GM21619 (cell line): ENCODE data around the gene PFDN1.

Experiments used
- ATAC-seq: cut with Tn5 transposase; IDR thresholded peaks from one replicate; pipeline ENCODE4 v1.9.1; 2021; ENCODE audit not compliant: unreplicated experiment

Gene PFDN1

GRCh38 chr5:140261403-140262171 lies 41.3 kb downstream of the PFDN1 start:
- no peak for ATAC-seq

- no peak for ATAC-seq
Observed at GRCh38 chr5:140260089-140260656, 42.7 kb downstream of the PFDN1 start.

DNA sequence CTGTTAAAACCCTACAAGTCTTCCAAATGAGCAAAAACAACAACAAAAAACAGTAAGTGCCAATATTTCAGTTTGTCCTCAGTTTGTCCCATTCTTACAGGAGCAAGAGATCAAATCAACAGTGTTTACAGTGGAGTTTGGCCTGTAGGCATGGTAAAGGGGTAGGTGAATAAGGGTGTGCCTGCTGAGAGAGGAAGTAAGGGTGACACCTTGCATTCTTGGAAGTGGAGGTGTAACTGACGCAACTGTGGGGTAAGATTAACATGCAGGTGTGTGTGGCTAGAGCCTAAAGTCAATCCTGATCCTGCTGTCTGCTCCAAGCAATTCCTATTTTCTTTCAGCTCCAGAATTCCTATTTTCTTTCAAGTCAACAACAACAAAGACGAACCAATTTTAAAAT lies 43.4 kb downstream of the PFDN1 start:
- ATAC-seq: no peak

GRCh38 chr5:140258873-140259272 lies 44.0 kb downstream of the PFDN1 start:
- ATAC-seq: no peak

DNA sequence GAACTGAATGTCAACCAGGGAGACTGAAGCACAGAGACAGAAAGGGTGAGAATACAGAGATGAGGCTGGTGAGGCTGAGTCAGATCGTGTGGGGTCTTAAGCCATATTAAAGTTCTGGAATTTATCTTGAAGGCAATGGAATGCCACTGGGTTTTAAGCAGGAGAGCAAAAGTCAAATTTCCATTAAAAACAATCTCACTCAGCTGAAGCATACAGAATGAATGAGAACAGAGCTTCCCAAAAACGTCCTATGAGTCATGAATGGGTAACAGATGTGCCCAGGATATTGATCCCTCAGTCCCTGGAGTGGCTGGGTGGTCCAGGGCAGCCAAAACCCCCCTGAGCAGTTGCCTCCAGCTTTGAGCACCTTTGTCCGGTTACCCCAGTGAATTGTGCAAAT lies 44.9 kb downstream of the PFDN1 start:
- no peak for ATAC-seq

- no peak for ATAC-seq
Observed at GRCh38 chr5:140256726-140257125, 46.2 kb downstream of the PFDN1 start.

DNA sequence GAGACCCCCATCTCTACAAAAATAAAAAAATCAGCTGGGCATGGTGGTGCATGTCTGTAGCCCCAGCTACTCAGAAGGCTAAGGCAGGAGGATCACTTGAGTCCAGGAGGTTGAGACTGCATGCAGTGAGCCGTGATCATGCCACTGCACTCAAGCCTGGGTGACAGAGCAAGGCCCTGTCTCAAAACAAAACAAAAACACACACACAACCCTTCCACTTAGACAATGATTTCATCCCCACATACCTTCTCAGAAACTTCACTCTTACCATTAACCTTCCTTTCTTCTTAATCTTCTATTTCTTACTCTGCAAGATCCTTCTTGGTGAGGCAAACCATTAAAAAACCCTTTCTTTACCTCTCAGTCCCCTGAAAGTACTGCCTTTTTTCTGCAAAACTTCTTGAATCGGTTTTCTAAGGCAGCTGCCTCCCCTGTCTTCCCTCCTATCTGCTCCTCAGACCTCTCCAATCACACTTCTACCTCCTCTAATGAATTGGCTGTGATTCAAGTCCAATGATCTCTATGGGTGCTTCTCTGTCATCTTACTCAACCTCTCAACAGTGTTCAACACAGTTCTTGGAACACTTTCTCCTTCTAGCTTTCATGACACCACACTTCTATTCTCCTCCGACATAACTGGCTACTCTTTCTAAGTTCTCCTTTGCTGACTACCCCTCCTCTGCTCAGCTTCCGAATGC lies 47.3 kb downstream of the PFDN1 start:
- no peak for ATAC-seq

- no peak for ATAC-seq
Observed at GRCh38 chr5:140253985-140254384, 48.9 kb downstream of the PFDN1 start.

DNA sequence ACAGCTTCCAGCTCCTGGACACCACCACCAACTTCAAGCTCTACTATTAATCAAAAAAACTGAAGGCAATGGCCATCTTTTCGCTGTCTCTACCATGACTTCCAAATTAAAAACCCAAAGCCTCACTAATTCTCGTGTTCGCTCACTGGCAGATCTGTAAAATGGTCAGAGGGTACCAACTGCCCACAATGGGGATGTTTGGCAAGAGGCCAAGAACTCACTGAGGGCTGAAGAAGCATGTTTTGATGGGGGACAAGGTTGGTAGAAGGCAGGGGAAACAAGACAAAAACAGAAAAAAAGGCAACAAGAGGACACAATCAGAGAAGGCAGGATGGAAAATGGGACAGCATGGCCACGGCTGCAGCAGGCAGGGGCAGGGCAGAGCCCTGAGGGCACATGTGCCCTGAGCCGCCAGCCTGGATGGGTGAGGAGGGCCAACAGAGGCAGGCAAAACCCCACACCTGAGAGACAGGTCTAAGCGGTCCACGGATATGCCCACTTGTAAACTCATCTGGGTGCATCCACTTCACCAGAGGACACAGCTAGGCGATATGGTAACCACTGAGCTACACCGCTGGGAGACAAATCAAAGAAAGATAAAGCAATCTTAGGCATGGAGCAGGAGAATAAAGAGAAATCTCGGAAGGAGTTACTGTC lies 50.3 kb downstream of the PFDN1 start:
- ATAC-seq: no peak

- ATAC-seq: peak; percentile 72
Observed at GRCh38 chr5:140251527-140251973, 51.4 kb downstream of the PFDN1 start.

DNA sequence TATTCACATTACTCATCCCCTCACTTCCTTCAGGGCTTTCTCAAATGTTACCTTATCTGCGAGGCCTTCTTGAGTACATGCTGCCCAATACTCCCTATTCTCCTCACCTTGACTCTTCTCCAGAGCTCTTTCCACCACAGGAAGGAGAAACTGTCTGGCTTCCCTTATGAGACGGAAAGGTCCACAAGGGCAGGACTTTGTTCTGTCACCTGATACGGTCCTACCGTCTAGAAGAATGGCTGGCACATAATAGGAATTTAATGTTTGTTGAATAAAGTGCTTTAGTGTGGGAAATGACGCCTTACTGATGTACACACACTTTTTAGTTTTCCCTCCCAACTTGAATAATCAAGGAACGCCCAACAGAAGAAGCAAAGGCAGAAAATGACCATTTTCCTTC lies 52.5 kb downstream of the PFDN1 start:
- no peak for ATAC-seq

DNA sequence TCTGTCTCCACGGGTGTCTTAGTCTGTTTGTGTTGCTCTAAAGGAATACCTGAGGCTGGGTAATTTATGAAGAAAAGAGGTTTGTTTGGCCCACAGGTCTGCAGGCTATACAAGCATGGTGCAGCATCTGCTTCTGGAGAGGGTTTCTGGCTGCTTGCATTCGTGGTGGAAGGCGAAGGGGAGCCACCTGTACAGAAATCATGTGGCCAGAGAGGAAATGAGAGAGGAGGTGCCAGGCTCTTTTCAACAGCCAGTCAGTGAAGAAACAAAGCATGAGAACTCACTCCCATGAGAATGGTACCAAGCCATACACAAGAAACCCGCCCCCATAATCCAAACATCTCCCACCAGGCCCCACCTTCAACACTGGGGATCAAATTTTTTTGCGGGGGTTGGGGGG lies 53.4 kb downstream of the PFDN1 start:
- no peak for ATAC-seq

GRCh38 chr5:140248414-140248813 lies 54.5 kb downstream of the PFDN1 start:
- no peak for ATAC-seq

- ATAC-seq: no peak
Observed at GRCh38 chr5:140246378-140247122, 56.4 kb downstream of the PFDN1 start.

DNA sequence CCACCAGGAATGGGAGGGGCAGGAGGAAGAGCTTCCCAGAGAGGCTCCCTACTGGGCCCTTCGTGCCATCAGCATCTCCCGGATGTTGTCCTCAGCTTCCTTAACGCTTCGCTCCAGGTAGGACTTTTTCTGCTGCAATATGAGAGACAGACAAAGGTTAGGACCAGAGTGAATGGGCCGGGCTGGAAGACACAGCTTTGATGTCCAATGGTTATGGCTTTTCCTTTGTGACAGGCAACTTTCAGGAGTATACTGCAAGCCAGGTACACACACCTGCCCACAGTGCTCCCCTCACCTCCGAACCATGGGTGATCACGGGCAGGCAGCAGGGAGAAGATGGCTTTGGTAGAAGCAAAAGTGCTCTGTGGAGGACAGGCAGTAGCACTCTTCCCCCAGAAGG lies 57.0 kb downstream of the PFDN1 start:
- ATAC-seq: no peak

DNA sequence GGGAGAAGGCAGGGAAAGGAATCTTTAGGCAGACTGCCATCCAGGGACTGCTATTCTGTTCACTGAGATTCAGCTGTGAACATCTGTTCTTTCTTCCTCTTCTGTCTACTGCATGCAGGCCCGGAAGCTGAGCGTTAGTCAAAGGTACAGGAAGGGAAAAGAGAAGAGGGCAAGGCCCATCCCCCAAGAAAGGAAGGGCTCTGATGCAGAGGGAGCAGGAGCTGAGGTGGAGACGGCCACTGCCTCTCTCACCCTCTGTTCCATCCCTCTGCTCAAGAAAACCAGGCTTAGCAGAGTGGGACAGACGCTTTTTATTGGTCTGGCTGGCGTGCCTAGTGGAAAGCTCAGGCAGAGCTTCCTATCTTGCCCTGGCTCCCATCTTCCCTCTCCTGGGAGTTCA lies 57.6 kb downstream of the PFDN1 start:
- no peak for ATAC-seq

DNA sequence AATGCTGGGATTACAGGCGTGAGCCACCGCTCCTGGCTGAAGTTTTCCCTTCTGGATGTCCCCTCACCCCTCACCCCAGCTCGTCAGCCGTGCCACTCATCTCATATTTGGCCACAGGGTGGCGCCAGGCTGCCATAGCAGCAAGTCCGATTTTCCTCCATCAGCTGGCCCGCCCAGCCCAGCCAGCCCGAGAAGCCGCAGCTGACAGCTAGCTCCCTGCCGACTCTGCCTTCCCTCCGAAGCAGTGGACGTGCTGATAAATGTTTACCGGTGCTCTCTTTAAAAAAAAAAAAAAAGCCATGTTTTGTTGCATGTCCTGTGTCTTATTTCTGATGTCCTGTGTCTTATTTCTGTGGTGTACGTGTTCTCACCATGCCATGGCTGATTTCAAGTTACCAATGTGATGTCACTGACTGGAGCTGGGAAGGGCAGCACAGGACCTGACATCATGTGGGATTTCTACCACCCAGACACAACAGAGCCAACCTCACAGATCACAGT lies 58.3 kb downstream of the PFDN1 start:
- peak; percentile 70 for ATAC-seq

GRCh38 chr5:140243706-140244250 lies 59.1 kb downstream of the PFDN1 start:
- ATAC-seq: no peak

DNA sequence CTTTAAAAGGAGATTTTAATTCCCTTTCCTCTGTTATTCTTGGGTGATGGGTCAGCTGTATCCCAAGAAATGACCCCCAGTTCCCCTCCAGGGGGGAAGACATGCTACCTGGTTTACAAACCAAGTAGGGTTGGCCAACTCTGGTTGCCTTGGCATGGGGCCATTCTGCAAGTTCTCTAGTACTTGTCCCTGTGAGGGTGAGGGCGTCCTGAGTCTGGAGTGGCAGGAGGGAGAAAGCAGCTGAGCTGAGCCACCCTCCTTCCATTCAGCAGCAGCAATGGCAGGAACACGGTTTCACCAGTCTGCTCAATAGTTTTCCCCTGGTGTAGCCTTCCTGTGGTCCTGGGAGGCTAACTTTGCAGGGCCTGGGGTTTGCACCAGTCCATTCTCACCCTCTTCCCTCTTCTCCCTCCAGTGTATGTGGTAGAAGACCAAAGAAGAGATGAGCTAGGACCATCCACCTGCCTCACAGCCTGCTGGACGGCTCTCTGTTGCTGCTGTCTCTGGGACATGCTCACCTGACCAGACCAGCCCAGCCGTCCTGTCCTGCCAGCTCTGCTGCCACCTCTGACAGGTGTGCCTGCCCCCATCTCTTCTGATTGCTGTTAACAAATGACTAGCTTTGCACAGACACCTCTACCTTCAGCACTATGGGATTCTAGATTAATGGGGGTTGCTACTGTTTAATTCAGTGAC lies 59.9 kb downstream of the PFDN1 start:
- no peak for ATAC-seq

- ATAC-seq: no peak
Observed at GRCh38 chr5:140242099-140242498, 60.8 kb downstream of the PFDN1 start.
